ENCODE results near the gene PRKG1.

- TF ChIP-seq CTCF (conservative IDR thresholded peaks at IDR 0.05 in 1 of 2, IDR thresholded peaks at IDR 0.05 in 1 of 2; ENCODE audit: extremely low read depth in 1 of 2, insufficient read depth in 1 of 2, low read depth in 1 of 2, low read length in 2 of 2) = no peak
- no peak for TF ChIP-seq EZH2 (IDR thresholded peaks at IDR 0.05; ENCODE audit: borderline replicate concordance, low read length)
These were observed 35.7 kb downstream of the PRKG1 start for GRCh38 chr10:51109801-51110533.
